ENCODE results near the gene PCCA.
"Not testable (repeated sequence)": the region's sequence is repeated elsewhere in the genome, so short reads cannot be mapped to it uniquely, and the experiment has no call there.

PCCA gene

GRCh38 chr13:100314132-100314910 lies 225.4 kb downstream of the PCCA start:
- DNase-seq: no peak

DNA sequence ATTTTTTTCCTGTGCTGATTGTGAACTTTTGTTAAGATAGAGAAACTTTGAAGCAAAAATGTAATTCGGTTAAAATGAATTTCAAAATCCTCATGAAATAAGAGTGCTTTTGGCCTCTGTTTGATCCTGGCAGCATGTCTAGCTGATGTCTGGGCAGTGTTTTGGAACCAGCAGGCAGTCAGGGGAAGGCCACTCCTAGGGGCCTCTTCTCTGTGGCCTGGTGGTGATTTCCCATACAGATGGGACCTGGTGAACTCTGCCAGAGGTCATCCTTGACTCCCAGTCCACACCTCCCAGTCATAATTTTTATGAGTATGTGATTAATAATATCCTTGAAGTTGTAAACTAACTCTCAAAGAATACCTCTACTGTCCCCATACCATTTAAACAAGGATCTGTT lies 226.6 kb downstream of the PCCA start:
- no peak for DNase-seq

DNA sequence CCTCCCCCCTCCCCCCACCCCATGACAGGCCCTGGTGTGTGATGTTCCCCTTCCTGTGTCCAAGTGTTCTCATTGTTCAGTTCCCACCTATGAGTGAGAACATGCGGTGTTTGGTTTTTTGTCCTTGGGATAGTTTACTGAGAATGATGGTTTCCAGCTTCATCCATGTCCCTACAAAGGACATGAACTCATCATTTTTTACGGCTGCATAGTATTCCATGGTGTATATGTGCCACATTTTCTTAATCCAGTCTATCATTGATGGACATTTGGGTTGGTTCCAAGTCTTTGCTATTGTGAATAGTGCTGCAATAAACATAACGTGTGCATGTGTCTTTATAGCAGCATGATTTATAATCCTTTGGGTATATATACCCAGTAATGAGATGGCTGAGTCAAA lies 229.6 kb downstream of the PCCA start:
- DNase-seq: not testable (repeated sequence)

GRCh38 chr13:100323937-100324336 lies 235.0 kb downstream of the PCCA start:
- DNase-seq: no peak

DNA sequence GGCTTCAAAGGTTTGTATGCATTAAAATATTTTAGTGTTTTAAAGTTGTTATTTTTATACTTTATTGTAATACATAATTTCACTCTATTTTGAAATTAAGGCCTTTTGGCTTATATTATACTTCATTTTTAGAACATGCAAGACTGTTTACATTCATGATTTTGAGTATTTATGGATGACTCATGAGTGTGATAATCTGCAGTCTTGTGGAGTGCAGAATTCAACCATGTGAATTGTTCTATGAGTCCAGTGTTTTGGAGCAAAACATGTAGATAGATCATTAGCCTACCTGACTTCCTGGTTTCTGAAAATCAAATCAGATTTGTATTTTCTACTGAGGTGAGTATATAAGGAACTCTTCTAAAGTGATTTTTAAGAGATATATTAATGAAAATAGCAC lies 241.8 kb downstream of the PCCA start:
- no peak for DNase-seq

DNA sequence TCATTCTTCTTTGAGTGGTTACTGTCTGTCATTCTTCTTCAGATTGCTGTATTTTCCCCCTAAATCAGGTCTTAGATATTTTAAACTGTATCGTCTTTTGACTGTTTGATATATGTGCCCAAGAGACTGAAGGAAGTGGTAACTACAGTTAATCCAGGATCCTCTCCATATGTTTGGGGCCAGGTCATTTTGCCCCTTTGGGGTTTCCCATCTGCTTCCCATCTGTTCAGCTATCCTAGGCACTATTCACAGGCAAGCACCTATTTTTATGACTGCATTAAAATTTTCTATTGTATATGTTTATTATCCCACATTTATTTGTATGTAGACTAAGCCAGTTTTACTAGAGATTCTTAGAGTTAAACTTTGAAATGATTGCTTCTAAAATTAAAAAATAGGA lies 244.2 kb downstream of the PCCA start:
- DNase-seq: no peak

- DNase-seq: no peak
These were observed 245.3 kb downstream of the PCCA start for GRCh38 chr13:100334214-100334613.

DNA sequence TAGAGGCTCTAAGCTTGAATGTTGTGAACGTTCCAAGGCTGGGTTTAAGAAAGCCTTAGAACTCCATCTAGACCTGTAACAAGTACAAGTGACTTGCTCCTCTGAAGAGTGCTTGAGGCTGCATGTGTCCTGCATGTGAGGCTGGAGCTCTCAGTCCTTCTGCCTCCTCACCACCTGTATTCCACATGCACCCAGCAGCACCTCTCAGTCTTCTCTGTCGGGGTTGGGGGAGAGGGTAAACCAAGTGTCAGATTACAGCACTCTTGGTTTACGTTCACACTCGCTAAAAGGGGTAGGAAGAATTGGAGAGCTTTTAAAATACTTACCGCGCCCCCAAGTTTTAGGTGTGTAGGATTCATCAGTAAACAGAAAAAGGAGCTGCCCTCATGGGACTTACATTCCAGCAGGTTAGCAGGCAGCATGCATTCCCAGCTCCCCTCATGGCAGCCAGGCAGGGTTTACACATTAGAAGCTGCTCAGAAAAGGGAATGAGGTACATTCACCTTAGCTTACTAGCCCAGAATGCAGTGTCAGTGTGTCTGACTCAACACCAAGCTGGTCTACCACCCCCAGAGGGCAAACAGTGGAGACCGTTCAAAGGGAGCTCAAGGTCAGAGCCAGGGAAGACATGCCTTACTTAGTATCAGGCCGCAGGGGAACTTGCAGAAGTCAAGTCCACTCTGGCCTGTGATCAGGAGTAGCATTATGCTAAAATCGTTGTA lies 248.1 kb downstream of the PCCA start:
- no peak for DNase-seq

DNA sequence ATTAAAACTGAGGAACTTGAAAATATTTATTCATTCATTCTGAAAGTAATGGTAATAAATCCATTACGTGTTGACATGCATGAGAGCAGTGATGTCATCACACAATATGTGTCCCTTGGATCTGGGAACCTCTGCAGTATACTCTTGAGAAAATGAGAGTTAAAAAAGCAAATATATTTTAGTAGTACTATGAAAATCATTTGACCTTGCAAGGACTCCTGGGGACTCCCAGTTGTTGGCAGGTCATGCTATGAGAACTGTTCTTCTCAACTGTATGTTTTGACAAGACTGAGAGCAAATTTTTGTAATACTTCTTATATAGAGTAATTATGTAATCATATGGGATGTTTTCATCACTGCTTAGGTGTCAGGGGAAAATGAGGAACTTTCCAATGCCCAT lies 249.4 kb downstream of the PCCA start:
- no peak for DNase-seq

DNA sequence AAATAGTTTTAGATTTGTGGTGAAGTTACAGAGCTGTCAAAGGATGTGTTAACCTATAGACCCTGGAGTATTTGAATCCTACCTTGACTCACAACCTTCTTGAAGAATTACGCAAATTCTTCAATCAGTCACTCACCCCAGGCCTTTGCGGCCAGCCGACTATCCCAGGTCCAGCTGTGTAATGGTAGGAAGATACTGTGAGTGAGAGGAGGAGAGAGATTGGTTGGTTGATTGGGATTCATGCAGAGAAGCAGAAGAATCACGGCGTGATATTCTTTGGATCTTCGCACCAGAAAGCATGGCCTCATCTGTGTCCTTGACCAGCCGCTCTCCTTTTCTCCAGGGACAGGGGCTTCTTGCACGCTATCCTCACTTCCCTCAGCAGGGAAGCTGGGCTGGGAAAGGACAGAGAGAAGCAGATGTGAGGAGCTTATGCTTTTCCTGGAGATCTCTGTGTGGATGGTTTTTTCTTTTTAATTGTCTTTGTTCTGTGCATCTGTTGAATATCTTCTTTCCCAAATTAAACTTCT lies 250.6 kb downstream of the PCCA start:
- no peak for DNase-seq

DNA sequence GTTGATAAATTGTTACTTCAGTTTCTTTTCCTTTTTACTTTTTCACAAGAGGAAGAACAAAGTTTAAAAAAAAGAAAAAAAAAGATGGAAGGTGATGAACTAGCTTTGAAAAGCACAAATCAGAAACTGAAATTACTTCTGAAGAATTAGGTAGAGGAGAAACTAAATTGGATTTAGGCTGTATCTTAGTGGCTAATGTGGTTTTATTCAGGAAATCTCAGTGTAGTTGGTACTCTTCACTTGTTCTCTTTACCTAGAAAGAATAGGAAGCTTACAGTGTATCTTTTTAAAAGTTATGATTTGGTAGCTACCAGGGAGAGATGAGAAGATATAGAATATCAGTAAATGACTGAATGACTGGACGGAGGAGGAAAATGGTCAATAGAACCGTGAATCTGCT lies 252.0 kb downstream of the PCCA start:
- DNase-seq: no peak

DNA sequence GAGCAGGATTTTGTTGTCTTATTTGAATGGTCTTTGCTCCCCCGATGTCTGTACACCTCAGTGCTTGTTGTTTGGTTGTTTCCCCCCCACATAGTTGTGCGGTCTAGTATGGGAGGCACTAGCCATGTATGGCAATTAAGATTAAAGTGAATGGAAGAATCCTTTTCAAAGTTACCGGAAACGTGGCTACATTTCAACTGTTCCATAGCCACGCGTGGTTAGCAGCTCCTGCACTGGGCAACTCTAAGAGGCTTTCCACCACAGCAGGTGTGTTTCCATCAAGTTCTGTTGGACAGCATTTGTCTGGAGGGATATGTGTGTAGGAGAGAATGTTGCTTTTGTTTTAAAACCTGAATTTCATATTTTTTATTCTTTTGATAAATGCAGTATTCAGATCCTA lies 252.4 kb downstream of the PCCA start:
- no peak for DNase-seq

DNA sequence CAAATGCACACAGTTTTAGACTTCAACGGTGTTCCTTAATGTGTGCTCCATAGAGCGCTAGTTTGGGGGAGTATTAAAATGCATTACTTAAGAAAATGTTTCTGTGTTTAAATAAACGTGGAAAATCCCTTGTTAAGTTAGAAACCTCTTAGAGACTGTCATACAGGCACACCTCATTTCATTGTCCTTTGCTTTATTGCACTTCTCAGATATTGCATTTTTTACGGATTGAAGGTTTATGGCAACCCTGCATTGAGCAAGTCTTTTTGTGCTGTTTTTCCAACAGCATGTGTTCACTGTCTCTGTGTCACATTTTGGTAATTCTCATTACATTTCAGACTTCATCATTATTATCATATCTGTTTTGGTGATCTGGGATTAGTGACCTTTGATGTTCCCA lies 255.7 kb downstream of the PCCA start:
- DNase-seq: no peak

- no peak for DNase-seq
These were observed 259.1 kb downstream of the PCCA start for GRCh38 chr13:100347968-100348367.

GRCh38 chr13:100349594-100349993 lies 260.7 kb downstream of the PCCA start:
- DNase-seq: no peak

- DNase-seq: no peak
These were observed 261.7 kb downstream of the PCCA start for GRCh38 chr13:100350601-100351000.

DNA sequence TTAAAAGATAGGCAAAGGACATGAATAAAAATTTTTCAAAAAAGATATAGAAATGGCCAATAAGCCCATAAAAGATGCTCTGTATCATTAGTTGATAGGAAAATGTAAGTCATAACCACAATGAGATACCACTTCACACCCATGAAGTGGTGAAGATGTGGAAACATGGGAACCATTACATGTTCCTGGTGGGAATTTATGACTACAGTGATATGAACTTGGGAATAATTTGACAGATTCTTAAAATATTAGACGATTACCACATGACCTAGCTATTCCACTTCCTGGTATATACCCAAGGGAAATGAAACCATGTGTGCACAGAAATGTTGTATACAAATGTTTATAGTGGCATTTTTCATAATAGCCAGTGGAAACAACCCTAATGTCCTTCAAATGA lies 267.5 kb downstream of the PCCA start:
- DNase-seq: no peak

- DNase-seq: no peak
These were observed 268.0 kb downstream of the PCCA start for GRCh38 chr13:100356889-100357288.

- no peak for DNase-seq
These were observed 268.9 kb downstream of the PCCA start for GRCh38 chr13:100357764-100358163.

DNA sequence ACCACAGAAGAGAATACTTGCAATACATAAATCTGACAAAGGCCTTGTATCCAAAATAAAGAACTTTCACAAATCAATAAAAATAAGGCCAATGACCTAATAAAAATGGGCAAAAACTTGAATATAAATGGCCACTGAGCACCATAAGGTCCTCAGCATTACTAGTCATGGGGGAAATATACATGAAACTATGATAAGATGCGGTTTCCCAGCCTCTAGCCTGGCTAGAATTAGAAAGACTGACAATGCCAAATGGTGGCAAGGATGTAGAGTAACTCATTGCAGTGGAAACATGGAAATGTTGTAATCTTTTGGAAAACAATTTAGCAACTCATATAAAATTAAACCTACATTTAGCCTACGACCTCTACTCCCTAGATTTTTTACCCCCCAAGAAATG lies 272.6 kb downstream of the PCCA start:
- DNase-seq: no peak

DNA sequence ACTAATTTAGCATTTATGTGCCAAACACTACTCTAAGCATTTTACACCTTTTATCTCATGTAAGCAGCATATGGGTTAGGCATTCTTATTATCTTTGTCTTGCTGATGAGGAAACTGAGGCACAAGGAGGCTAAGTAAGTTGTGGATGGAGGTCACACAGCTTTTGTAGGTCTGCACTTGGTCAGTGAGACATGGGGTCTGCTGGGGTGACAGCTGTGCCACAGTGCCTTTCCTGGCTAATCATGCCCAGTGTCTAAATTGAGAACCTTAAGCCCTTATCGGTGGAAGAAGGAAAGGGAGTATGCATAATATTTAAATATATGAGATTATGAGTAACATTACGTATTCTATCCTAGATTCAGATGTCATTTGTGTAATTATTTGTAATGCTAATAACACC lies 273.5 kb downstream of the PCCA start:
- no peak for DNase-seq

GRCh38 chr13:100362781-100363180 lies 273.9 kb downstream of the PCCA start:
- no peak for DNase-seq

- no peak for DNase-seq
These were observed 274.4 kb downstream of the PCCA start for GRCh38 chr13:100363285-100363711.

GRCh38 chr13:100363874-100364273 lies 275.0 kb downstream of the PCCA start:
- no peak for DNase-seq
